CD14-positive monocyte (primary cell): Measurements from ENCODE around the gene CDKAL1. TPM values are rescaled to one million over a fixed set of nuclear protein-coding genes. Genes with fewer than 3 reads are reported as not detected.

Experiments used
- DNase-seq, 3 donors: peaks; one replicate each; pipeline ENCODE4 v3.0.0-alpha.2; 2011 to 2022
- H2AFZ ChIP-seq: 2 replicates; pipeline ENCODE4 v1.6.0; 2012; ENCODE audit warnings: mild to moderate bottlenecking, low read depth, low read length, inconsistent platforms; ENCODE audit not compliant: insufficient read depth, poor library complexity, severe bottlenecking
- H3K27ac ChIP-seq, 2 donors: 1 replicate in 1 of 2; 2 replicates in 1 of 2; pipeline ENCODE4 v1.5.1; 2012 to 2013; ENCODE audit warnings: low read length in 2 of 2, control low read depth in 1 of 2, inconsistent platforms in 1 of 2, low read depth in 1 of 2, mild to moderate bottlenecking in 1 of 2
- H3K27me3 ChIP-seq, 2 donors: one replicate each; pipeline versions ENCODE4 v1.6.0 to v1.6.1; 2011 to 2013; ENCODE audit warnings: low read length in 2 of 2; ENCODE audit not compliant: control insufficient read depth in 2 of 2, insufficient read depth in 2 of 2
- H3K36me3 ChIP-seq, 2 donors: replicated peaks in 1 of 2; 1 replicate in 1 of 2; 2 replicates in 1 of 2; pipeline versions ENCODE4 v1.5.1 to v1.6.1; 2012 to 2013; ENCODE audit warnings: low read length in 2 of 2, control low read depth in 1 of 2, inconsistent platforms in 1 of 2, mild to moderate bottlenecking in 1 of 2; ENCODE audit not compliant: insufficient read depth in 2 of 2, control insufficient read depth in 1 of 2
- H3K4me1 ChIP-seq, 2 donors: 1 replicate in 1 of 2; 2 replicates in 1 of 2; pipeline versions ENCODE4 v1.5.1 to v1.6.1; 2012 to 2013; ENCODE audit warnings: low read length in 2 of 2, control low read depth in 1 of 2, inconsistent platforms in 1 of 2, mild to moderate bottlenecking in 1 of 2, moderate library complexity in 1 of 2; ENCODE audit not compliant: insufficient read depth in 2 of 2, control insufficient read depth in 1 of 2
- H3K4me2 ChIP-seq: replicated peaks from 2 replicates; pipeline ENCODE3; 2012; ENCODE audit warnings: low read length, moderate library complexity, mild to moderate bottlenecking; ENCODE audit not compliant: poor library complexity, severe bottlenecking; ENCODE audit errors: extremely low read depth
- H3K4me3 ChIP-seq, 3 experiments: fragments of 200-600 bp in 1 of 3; sonication (generic) in 1 of 3; replicated peaks in 1 of 3; 1 replicate in 2 of 3; 2 replicates in 1 of 3; pipeline ENCODE4 v1.5.1; 2011 to 2013; ENCODE audit warnings: low read length in 3 of 3, mild to moderate bottlenecking in 3 of 3, control low read depth in 2 of 3, low read depth in 2 of 3, inconsistent platforms in 1 of 3, moderate library complexity in 1 of 3
- H3K79me2 ChIP-seq: 2 replicates; pipeline ENCODE4 v1.6.0; 2012; ENCODE audit warnings: mild to moderate bottlenecking, control low read depth, inconsistent platforms, low read length, moderate library complexity; ENCODE audit not compliant: insufficient read depth
- H3K9ac ChIP-seq: 2 replicates; pipeline ENCODE4 v1.6.0; 2017; ENCODE audit warnings: low read length, mild to moderate bottlenecking; ENCODE audit not compliant: insufficient read depth, poor library complexity, severe bottlenecking
- H3K9me3 ChIP-seq, 2 donors: replicated peaks in 1 of 2; 1 replicate in 1 of 2; 2 replicates in 1 of 2; pipeline versions ENCODE4 v1.5.1 to v1.6.1; 2012 to 2013; ENCODE audit warnings: low read length in 2 of 2, control low read depth in 1 of 2; ENCODE audit not compliant: control insufficient read depth in 1 of 2, insufficient read depth in 1 of 2
- H4K20me1 ChIP-seq: 2 replicates; pipeline ENCODE4 v1.6.0; 2012; ENCODE audit warnings: mild to moderate bottlenecking, low read length, control low read depth, moderate library complexity; ENCODE audit not compliant: insufficient read depth
- H3K27ac Mint-ChIP-seq, 7 donors: one replicate each; pipeline ENCODE4 v1.8.0; 2020; ENCODE audit warnings: mild to moderate bottlenecking in 7 of 7, mixed read lengths in 7 of 7, moderate library complexity in 6 of 7, inconsistent platforms in 2 of 7
- H3K27me3 Mint-ChIP-seq, 3 donors: one replicate each; pipeline ENCODE4 v1.8.0; 2021 to 2022; ENCODE audit warnings: low read depth in 3 of 3, mild to moderate bottlenecking in 3 of 3, mixed read lengths in 3 of 3, moderate library complexity in 3 of 3, inconsistent platforms in 1 of 3
- H3K36me3 Mint-ChIP-seq, 2 donors: one replicate each; pipeline ENCODE4 v1.8.0; 2020; ENCODE audit warnings: mixed read lengths in 2 of 2, inconsistent platforms in 1 of 2, mild to moderate bottlenecking in 1 of 2
- H3K4me1 Mint-ChIP-seq: one replicate; pipeline ENCODE4 v1.8.0; 2020; ENCODE audit warnings: mild to moderate bottlenecking, mixed read lengths
- H3K4me3 Mint-ChIP-seq, 2 donors: one replicate each; pipeline ENCODE4 v1.8.0; 2020; ENCODE audit warnings: mild to moderate bottlenecking in 2 of 2, mixed read lengths in 2 of 2, moderate library complexity in 1 of 2
- H3K9me3 Mint-ChIP-seq, 7 donors: one replicate each; pipeline ENCODE4 v1.8.0; 2020 to 2022; ENCODE audit warnings: mixed read lengths in 7 of 7, mild to moderate bottlenecking in 6 of 7, moderate library complexity in 6 of 7, inconsistent platforms in 2 of 7
- CTCF ChIP-seq: fragments of 200-600 bp; IDR thresholded peaks from one replicate; pipeline ENCODE4 v1.8.0; 2022; ENCODE audit warnings: antibody characterized with exemption, mild to moderate bottlenecking
- WGBS: methylation state at CpG from one replicate; pipeline ENCODE4 v1.1.5; 2013; ENCODE audit warnings: missing lambda C conversion rate; ENCODE audit not compliant: insufficient coverage; 5-methylcytosine and 5-hydroxymethylcytosine counted together
- intact Hi-C, 2 donors: fragments of 100-400 bp; cut with micrococcal nuclease; formaldehyde crosslinking; loops; one replicate each; pipeline versions ENCODE4 v1.15.0 to v1.15.1; 2023
- polyA plus RNA-seq, 3 donors: library from polyadenylated mRNA; depleted of rRNA in 1 of 3; unstranded in 2 of 3; stranded (reverse) in 1 of 3; fragments of 300-500 nt in 2 of 3; fragments of >200 nt in 1 of 3; fragmentation: Illumina TruSeq in 2 of 3; gene quantifications; 1 replicate in 2 of 3; 2 replicates in 1 of 3; pipeline ENCODE4 v1.2.3, GENCODE V29; 2012 to 2021

The CDKAL1 gene
- polyA plus RNA-seq, 3 donors: 3.2 to 12.4 (median 8.3) TPM

DNA sequence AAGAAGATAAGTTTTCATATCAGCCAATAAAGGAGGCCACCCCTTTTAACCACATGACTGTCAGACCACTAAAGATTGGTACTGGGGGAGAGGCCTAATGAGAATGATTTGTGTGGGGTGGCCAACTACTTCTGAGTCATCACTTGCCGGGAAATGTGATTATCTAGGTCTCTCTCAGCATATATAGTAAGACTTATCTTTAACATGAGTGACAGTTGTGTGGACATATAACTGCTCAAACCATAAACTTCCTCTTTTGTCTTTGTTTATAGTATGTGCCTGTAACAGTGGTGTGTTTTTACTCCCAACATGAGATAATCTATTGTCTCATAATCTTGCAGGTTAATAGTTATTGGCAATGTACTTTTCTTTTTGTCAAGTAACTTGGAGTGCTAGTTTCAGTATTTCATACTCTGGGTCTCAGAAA, 312.4 kb downstream of the CDKAL1 start:
- intact Hi-C loops: no loop called here

GRCh38 chr6:20847904-20848303, 313.6 kb downstream of the CDKAL1 start:
- no peak overlapping the region for H3K4me3 Mint-ChIP-seq
- no peak overlapping the region for H3K4me3 ChIP-seq
- WGBS: 60% methylated on average over 1 of the region's 3 CpGs

More for the DNA sequence above, 312.4 kb downstream of the CDKAL1 start:
- H3K27ac Mint-ChIP-seq: no peak overlapping the region
- Histone ChIP-seq H2AFZ (no peak overlapping the region), H3K9me3 (no peaks in the 10 kb centered on the region), H3K4me2 (no peak overlapping the region), H3K9ac (no peak overlapping the region), H3K27ac (no peak overlapping the region), H3K4me3 (no peak overlapping the region), H3K4me1 (no peaks in the 10 kb centered on the region), H3K27me3 (no peaks in the 10 kb centered on the region), H3K79me2 (no peaks in the 10 kb centered on the region), H4K20me1 (no peaks in the 10 kb centered on the region), H3K36me3 (peaks cover 0 to 4% of the 10 kb centered on the region in 2 donors)
- peaks cover 0 to 4% (median 0%) of the 10 kb centered on the region in 7 donors for H3K9me3 Mint-ChIP-seq
- no peak for TF ChIP-seq CTCF
- WGBS: no CpG with 5 or more reads among the region's 1 CpG
- no peak overlapping the region for H3K4me3 Mint-ChIP-seq
- H3K27me3 Mint-ChIP-seq: peaks cover 0 to 1% (median 0%) of the 10 kb centered on the region in 3 donors
- no peak for DNase-seq
- H3K36me3 Mint-ChIP-seq: peaks cover 2 to 12% of the 10 kb centered on the region in 2 donors
- peaks cover 1% of the 10 kb centered on the region for H3K4me1 Mint-ChIP-seq

More at GRCh38 chr6:20847904-20848303, 313.6 kb downstream of the CDKAL1 start:
- Histone ChIP-seq H3K4me1 (no peaks in the 10 kb centered on the region), H3K79me2 (no peaks in the 10 kb centered on the region), H3K4me2 (no peak overlapping the region), H3K36me3 (peaks cover 0 to 4% of the 10 kb centered on the region in 2 donors), H3K9ac (no peak overlapping the region), H3K27me3 (no peaks in the 10 kb centered on the region), H3K9me3 (no peaks in the 10 kb centered on the region), H2AFZ (no peak overlapping the region), H4K20me1 (no peaks in the 10 kb centered on the region), H3K27ac (no peak overlapping the region)
- H3K9me3 Mint-ChIP-seq: peaks cover 0 to 2% (median 0%) of the 10 kb centered on the region in 7 donors
- peaks cover 2 to 12% of the 10 kb centered on the region in 2 donors for H3K36me3 Mint-ChIP-seq
- intact Hi-C loops: no loop called here
- DNase-seq: no peak
- H3K27me3 Mint-ChIP-seq: peaks cover 0 to 1% (median 0%) of the 10 kb centered on the region in 3 donors
- no peak overlapping the region for H3K27ac Mint-ChIP-seq
- H3K4me1 Mint-ChIP-seq: peaks cover 1% of the 10 kb centered on the region
- no peak for TF ChIP-seq CTCF
